ENCODE results near the gene ZNF598.

The ZNF598 gene

DNA sequence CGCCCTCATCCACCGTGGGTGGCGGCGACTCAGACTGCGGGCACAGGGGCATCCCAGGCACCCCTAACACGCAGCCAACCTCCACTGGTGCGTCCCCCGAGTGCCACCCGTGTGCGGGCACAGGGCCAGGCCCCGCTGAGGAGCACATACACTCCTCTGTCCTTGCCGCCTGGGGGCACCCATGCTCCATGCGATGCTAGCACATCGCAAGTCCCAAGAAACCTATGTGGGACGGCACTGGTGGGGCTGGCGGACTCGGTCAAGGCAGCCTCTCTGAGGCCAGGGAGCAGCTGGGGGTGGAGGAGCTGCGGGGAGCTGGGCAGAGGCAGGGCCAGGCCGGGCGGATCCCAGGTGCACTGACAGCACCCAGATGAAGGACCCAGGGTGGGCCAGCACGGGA is 4.0 kb downstream of the ZNF598 start:
- no peak for DNase-seq

DNA sequence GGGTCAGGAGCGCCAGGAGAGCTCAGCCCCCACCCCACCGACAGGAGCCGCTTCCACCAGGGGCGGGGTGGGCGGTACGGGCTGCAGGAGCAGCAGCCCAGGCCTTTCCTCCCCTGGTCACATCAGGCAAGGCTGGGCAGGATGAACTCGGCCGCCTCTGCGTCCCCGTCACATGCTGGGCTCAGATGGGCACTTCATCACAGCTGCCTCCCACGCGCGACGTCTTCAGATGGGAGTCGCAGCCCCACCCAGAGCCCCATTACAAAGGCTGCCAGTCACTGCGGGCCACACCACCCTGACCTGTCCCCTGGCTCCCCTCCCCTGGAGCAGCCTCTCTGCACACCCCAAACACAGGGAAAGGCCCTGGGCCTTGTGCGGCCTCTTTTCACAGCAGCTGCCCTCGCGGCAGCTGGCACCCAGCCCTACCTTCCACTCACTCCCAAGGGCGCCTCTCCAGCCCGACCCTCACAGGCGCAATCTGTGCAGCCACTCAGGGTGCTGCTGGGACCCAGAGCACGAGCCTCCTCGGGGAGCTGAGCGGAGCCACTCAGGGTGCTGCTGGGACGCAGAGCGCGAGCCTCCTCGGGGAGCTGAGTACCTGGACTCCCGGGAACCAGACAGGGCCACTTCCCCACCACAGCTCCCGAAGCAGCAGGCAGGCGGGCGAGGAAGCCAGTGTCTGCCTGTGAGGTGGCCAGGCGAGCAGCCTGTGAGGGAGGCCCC is 4.7 kb downstream of the ZNF598 start:
- DNase-seq, result no peak

DNA sequence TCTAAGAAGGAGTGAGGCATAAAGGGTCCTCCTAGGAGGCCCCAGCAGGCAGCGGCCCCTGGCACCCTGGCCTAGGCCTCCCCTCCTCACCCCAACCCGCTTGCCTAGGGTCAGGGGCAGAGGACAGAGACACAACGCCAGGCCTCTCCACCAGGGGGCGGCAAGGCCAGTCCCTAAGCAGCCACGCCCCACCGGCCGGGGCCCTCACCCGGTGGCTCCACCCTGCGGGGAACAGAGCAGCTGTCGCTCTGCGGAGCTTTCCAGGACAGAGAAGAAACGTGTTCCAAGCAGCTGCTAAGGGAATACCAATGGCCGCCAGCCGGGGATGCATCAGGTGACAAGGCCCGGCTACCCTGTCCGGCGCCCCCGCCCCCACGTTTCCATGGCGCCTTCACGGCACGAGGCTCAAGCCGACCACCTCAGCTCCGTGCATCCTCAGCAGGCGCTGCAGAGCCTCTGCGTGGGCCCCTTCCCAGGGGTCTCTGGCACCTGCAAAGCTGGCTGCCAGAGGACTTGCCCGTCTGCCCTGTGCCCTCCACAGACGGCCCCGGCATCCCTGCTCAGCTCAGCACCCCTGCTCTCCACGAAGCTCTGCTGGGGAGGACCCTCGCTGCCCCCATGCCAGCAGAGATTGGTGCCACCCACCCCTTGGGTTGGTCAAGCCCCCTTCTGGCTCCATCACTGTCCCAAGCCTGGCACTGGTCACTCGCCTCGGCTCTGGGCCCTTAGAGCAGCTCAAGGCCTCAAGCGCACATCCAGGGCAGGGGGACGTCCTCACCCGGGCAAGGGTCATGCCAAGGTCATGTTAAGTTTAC is 5.6 kb downstream of the ZNF598 start:
- DNase-seq, result peak; percentile 81

DNA sequence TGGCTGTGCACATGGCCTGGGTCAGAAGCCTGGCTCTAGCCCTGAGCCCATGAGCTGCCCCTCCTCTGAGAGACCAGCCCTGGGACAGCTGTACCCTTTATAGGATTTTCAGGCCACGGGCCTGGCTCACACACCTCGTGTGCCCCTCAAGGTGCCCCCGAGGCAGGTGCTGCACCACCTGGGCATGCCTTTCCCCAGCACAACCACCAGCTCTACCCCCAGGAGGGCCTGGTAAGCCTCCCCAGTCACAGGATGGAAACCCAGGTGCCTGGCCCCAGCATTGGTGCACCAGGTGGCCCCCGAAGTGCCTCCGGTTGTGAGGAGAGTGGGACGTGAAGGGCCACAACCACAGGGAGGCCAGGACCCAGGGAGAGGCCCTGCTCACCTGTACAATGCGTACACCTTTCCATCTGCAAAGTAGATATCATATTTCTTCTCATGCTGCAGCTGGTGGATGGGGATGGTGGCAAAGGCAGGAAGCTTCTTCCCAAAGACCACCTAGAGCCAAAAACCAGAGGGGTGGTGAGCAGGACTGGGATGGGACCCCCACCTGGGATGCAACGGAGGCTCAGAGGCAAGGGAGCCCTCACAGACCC is 6.3 kb downstream of the ZNF598 start:
- DNase-seq, result no peak

DNA sequence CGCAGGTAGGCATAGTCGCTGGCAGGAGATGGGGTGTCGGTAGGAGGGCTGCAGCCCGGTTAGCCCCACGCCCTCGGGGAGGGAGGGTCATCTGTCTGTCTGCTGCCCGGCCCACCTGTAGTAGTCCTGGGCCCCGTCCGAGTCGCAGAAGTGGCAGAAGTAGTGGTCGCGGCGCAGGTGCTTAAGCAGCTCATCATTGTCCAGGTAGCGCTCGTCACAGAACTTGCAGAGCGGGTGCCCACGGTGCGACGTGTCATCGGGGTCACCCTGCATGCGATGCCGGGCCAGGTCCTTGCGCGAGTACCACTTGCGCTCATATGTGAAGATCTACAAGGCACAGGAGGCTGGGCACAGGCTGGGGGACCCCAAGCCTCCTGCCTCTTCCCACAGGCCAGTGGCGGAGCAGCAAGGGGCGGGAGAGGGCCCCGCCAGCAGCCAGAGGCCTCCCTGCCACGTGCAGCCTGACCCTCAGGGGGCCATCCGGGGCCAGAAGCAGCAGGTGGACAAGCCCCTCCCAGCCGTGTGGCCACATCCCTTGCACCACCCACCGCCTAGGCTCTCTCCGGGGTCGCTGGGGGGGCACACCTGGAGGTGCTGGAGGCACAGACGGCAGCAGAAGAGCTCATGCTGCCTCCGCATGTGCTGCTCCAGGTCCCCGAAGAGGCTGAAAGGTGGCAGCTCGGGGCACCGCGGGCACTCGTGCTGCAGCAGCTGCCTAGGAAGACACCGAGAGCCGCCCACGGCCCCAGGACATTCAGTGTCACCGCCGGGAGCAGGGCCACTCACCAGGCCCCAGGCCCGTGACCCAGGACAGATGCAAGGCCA is 7.0 kb downstream of the ZNF598 start:
- no peak for DNase-seq

DNA sequence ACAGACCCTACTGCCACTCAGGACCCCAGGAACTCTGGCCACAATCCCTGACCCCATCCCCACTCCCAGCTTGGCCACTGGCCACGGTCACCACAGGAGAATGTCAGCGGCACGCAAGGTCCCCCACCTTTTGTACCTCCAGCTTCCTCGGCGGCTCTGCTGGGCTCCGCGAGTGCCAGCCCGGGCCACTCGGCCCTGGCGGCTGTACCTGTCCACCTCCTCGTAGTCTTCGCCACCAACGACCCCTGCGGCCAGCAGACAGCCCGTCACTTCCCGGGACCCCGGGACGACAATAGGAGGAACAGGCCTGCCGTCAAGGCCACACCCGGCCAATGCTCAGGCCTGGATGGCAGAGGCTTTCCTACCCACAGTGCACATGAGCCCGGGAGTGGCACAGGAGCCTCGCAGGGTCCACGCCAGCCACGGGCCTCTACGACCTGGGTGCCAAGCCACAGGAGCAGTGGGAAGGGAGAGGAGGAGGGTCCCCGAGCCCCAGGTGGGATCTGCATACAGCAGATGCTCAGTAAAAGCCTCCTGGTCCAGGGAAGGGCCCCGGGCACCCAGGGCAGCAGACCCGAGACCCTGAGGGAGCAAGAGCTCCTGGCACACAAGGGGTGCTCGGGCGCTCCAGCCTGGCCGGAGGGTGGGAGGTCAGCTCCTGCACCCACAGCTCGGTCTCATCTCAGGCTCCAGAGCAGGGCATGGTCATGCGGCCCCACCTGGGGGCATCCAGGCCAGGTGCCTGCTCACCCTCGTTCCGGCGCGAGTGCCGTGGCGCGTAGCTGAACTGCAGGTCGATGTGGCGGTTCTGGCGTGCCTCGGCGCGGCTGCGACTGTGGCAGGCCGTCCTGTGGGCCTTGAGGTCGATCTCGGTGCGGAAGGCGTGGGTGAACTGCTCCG is 7.9 kb downstream of the ZNF598 start:
- DNase-seq, result no peak

DNA sequence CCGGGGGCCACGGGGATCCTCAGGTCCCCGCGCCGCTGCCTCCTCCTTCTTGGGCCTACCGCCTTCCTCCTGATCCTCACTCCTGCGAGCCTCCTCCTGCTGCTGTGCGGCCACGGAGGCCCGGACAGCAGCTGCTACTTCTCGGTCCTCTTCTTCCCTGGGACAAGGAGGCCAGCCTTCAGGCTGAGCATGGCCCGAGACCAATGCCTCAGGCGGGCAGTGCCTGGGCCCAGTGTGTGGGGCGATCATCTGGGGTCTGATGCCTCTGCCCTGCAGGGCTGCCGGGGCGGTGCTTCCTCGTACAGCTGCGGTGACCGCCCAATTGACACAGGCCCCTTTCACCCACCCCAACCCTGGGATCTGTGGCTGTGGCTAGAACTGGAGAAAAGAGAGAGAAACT is 8.6 kb downstream of the ZNF598 start:
- no peak for DNase-seq

DNA sequence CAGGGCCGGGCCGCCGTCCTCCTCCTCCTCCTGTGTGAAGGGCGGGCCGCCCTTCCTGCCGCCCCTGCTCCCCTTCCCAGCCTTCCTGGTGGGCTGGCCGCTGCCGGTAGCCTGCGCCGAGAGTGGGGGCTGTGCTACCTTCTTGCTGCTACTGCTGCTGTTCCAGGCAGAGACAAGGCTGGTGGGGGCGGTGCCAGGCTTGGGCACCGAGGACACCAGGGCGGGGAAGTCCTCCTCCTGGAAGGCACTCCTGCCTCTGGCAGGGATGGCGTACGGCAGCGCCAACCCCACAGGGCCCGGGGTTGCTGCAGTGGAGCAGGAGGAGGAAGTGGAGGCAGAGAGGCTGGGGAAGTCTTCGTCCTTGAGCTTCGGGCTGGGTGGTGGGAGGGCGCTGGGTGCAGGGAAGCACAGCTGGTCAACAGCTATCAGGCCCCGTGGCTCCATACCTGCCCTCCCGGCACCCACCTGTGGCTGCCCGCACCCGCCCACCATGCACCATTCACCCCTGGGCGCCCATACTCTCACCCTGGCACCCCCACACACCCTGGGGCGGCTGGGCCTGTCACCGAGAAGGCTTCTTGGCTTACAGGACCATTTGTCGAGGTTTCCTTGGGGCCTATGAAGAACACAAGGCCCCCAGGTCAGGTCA is 9.6 kb downstream of the ZNF598 start:
- no peak for DNase-seq

DNA sequence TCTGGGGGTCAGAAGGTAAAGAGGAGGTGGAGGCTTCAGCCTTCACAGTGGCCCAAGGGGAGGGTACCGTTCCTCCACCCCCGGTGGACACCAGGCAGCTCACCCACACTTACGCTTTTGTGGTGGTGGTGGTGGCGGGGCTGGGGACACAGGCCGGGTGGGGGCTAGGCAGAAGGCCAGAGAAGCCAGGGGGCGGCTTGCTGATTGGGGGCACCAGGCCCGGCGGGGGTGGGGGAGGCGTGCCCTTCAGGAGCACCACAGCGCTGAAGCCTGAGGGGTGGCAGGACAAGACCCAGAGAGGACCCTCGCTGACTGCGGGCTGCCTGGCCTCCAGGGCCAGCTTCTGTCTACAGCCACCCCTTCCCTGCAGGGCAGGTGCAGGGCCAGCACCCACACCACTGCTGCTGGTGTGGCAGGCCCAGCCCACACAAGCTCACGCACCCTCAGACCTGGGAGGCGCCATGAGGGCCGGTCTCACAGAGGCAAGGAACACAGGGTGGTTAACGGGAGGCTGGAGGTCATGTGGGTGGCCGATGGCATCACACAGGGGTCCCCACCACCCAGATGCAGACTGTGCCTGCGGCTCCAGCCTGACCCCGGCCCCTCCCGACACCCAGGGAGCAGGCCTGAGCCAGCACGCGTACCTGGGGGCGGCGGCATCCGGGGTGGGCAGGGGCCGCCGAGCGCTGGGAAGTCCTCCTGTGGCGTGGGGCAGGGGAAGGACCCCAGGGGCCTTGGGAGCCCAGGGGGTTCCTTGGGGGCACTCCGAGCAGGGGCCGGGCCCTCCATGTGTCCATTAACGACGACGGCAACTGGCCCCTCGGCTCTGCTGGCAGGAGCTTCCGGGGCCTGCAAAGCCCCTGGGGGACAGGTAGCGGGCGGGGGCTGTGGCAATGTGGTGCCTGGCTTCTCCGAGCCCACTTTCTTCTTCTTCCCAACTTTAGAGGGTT is 10.5 kb downstream of the ZNF598 start:
- no peak for DNase-seq

DNA sequence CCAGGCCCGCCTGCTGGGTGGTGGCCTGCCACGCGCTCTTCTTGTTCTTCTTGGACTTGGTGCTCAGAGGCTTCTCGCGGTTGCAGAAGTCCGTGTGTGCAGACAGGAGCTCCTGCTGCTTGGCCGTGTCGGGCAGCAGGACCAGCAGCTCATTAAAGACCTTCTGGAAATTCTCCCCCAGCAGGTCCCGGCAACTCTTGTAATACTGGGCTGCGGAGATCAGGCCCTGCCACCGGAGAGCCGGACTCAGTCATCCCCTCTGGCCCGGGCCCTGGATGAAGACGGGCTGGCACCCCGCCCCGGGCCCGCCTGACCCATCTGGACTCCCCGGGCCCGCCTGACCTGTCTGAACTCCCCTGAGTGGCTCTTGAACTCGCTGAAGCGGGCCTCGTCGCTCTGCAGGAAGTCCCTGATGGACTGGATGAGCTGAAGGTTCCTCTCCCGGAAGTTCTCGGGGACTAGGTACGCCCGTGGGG is 11.2 kb downstream of the ZNF598 start:
- no peak for DNase-seq

DNA sequence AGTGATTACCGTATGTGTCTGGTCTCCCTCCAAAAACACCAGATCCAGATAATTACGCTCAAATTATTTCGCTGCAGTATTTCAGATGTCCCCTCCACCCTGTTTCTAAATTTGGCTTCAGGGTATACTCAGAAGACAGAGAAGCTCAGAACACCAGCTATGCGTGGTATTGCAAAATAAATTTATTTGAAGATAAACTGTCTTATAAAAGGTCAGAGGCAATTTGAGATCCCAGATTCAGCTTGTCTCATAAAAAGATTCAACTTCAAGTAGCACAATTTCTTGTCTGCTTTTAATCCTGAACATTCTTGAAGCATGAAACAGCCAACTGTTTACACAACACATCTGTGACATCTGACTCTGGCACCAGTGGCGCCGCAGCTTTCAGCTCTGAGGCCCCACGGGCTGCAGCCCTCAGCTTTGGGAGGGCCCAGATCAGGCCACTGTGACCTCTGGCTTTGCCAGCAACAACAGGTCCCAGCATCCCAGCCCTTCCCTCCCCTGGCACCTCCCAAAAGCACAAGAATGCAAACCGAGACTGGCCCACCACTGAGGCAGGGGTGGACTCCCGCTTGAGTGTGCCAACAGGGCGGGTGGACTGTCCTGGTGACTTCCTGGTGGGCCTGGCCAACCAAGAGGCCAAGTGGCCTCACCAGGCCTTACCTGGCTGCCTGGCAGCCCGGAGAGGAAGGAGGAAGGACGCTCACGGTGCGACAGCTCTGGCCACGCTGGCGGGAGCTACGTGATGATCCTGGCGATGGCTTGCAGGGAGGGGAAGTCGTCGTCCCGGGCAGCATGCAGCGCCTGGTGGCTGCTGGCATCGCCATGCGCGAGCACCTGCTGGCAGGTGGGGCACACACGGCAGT is 11.9 kb downstream of the ZNF598 start:
- DNase-seq, result no peak

DNA sequence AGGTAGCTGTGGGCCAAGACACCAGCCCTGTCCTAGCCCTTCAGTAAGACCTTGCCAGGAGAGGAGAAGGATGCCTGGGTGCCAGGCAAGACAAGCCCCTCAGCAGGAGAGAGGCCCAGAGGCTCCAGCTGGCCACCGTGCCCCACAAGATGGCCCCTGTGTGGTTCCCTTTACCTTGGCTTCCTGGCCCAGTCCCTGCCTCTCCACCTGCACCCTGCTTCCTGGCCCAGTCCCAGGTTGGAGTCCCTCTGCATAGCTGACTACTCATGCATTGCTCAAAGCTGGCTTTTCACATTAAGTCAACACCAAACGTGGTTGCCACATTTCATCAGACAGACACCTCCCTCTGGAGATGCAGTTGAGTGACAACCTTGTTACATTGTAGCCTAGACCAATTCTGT is 15.9 kb downstream of the ZNF598 start:
- no peak for DNase-seq

DNA sequence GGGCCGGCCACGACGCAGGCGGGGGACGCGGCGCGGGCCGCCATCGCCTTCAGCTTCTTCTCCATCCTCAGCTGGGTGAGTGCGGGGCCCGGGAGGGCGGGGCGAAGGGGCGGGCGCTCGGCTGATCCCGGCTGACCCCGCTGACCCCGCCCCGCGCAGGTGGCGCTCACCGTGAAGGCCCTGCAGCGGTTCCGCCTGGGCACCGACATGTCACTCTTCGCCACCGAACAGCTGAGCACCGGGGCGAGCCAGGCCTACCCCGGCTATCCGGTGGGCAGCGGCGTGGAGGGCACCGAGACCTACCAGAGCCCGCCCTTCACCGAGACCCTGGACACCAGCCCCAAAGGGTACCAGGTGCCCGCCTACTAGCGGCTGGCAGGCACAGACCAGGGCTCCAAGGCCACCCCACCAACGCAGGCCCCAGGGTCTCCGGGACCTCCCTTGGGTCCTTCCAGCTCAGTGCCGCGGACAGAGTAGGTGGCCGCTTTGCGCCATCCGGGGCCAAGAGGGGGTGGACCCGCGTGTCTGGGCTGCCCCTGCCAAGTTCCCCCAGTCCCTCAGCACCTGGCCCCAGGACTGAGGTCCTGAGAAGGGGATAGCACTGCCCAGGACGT is 16.8 kb downstream of the ZNF598 start:
- no peak for DNase-seq

DNA sequence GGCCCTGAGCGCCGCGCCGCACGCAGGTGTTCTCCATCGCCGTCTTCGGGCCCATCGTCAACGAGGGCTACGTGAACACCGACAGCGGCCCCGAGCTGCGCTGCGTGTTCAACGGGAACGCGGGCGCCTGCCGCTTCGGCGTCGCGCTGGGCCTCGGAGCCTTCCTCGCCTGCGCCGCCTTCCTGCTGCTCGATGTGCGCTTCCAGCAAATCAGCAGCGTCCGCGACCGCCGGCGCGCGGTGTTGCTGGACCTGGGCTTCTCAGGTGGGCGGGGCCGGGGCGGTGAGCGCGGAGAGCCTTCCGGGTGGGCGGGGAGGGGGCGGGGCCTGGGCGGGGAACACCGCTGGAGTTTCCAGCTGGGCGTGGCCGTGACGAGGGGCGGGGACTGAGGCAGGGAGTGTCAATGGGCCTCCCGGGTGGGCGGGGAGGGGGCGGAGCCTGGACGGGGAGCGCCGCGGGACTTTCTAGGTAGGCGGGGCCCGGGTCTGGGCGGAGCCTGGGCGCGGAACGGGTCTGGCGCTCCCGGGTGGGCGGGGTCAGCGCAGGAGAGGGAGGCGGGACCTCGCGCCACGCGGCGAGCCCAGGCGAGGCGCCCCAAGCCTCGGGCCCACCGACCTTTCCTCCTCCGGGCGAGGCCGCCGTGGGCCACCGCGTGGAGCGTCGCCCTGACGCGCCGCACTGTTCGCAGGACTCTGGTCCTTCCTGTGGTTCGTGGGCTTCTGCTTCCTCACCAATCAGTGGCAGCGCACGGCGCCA is 17.5 kb downstream of the ZNF598 start:
- DNase-seq, result peak; percentile 92

DNA sequence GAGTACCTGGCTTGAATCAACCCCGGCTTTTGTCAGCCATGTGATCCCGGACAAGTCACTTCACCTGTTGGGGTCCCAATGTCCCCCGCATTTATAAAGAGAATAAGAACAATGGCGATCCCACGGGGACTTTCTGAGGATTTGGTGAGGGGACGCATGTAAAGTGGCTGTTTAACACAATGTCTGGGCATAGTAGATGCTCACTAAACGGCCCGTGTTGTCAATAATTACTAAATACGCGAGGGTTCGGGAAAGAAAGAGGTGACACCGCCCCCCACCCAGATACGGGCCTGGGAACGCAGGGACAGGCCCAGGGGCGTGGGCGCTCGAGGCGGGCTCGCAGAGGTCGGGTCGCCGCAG is 18.1 kb downstream of the ZNF598 start:
- no peak for DNase-seq

DNA sequence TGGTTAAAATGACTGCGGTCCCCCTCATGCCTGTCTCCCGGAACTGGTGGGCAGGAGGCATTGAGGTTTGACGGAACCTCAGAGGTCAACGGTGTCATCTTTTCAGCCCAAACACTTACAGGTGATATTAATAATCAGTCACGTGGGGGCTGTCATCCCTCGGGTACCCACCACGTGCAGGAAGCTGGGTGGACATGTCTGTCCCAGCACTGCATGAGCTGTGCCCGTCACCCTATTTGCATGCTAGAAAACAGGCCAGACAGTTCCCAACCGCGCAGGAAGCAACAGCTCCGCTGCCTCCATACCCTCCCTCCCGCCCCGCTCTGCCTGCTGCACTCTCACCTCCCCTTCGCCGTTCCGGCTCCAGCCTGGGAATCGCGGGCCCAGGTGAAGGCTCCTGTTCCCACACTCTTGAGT is 18.5 kb downstream of the ZNF598 start:
- DNase-seq, result peak; percentile 54

DNA sequence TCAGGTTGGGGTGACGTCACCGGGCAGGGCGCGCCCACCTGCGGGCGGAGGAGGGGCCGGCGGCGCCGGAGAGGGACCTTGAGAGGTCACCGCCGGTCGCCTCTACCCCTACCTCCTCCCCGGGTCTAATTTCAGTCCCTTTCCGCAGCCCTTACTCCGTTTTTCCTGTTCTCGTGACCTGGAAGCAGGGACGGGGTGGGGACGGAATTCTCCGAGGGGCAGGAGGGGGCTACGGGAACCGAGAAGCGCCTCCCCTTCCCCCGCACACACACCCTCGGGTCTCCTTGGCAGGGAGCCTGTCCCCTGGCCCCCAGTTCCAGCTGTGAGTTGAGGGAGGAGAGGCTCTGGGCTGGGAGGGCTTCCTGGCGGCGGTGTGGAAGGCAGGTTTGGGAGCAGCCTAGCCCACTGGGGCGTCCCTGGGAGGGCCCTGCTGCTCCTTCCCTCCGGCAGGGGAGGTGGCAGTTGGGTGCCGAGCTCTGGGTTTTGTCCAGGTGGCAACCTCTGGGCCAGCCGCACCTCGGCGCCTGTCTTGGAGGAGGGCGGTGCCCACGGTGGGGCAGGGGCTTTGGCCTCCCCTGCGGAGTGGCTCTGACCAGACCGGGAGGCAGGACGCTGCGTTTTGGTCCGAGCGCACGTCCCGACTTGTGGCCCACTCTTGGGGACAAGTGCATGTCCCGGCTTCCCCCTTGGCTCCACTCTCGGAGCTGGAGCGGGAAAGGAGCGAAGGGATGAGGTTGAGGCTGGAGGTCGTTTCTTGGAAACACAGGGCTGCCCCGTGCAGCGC is 19.1 kb downstream of the ZNF598 start:
- DNase-seq, result no peak
